ENCODE results near the gene C1orf53.

Gene C1orf53

DNA sequence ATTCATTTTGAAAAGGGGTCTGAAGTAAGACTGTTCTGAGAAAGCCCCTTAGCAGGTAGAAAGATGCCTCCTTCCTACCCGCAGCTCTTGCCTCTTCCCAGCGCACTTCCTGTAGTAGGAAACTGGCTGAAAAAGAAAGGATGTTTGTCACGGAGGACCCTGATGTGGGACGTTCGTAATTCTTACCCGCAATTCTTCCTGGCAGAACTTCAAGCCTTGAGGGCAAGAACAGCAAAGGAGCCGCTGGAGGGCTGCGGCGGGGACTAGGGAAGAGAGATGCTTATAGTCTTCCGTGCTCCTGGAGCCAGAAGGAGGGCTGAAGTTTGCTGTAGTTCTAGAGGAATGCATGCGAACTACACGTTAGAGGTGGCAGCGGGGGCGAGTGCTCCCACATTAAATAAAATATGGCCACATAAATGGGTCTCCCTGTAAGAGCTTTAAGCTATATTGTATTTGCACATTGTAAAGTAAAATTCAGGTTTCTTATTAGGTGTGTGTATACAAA, 6.3 kb downstream of the C1orf53 start:
- no peak for DNase-seq (ENCODE audit: low read depth)

DNA sequence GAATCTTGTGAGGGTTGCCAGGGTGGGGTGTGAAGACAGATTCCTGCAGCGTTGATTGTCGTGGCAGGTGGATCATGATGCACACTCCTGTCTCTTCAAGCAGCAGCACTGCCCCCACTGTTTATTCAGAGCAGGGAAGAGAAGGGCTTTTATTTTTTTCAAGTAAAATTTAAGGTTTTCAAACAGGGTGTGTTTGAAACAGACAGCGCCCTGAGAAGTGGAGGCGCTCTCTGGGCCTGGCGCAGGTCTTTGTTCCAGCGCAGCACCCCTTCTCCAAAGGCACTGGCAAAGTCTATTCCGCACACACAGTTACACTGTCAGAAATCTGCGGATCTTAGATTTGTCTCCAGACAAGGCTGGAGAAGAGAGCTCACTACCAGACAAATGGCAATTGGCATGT, 7.0 kb downstream of the C1orf53 start:
- no peak for DNase-seq (ENCODE audit: low read depth)

DNA sequence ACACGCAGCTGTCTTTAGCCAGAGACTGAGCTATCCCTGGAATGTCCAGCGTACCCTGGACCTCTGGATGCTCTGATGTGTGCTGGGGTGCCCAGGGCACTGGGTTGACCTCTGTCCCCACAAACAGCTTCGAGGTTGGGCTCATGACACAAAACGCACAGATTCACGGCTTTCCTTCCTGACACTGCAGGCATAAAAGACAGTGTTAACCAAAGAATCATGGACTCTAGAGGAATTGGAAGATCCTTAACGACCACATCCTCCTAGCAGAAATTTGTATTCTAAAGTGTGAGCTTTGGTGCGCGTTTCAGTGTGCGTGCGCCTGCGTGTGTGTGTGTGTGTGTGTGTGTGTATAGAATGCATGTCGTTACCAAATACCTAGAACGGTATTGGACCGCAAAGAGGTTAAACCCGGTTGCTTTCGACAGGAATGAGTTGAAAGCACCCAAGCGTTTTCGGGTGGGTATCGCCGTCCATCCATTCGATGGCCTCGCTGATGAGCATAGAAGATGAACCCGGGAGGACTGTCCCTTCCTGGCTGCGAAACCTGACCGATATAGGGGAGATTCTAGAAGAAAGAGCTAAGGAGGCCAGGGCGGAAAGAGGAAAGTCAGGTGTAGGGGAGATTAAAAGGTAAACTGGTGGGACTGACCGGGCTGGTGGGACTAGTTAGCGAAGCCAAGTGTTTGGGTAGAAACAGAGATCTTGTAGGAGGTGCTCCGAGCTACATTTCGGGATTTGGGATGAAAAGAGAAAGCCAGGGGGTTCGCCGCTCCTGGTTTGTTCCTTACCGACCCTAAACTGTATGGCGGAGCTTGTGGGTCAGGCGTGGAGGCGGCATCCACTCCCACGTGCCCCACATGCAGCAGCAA, 7.9 kb downstream of the C1orf53 start:
- DNase-seq (ENCODE audit: low read depth), result no peak

DNA sequence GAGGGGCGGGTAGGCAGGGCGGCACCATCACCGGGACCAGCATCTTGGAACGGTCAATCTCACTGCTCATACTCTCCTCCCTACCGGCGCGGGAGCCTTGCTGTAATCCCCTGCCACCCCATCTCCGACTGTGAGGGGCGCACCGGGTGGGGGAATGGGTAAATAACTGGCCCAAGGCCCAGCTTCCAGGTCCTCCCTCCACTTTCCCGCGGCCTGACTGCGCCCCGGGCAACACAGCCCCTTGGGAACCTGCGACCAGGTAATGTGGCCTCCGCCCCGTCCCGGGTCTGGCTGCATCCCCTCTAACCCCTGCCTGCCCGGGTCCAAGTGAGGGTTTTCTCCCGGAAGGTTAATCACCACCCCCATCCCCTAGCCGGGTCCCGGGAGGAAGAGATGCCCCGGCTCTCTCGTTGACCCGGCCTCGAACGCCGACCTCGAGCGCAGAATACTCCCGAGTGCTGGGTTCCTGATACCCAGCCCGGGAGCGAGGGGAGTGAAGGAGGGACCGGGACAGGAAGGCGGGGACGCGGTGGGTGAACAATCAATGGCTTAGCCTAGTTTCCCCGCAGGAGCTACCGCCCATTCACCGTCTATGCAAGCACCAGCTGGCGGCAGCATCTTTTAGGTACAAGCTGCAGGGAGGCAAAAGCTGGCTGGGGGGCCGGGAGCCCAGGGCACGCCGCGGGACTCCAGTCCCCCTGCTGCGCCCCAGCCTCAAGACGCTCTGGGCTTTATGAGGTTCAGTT, 8.9 kb downstream of the C1orf53 start:
- no peak for DNase-seq (ENCODE audit: low read depth)

DNA sequence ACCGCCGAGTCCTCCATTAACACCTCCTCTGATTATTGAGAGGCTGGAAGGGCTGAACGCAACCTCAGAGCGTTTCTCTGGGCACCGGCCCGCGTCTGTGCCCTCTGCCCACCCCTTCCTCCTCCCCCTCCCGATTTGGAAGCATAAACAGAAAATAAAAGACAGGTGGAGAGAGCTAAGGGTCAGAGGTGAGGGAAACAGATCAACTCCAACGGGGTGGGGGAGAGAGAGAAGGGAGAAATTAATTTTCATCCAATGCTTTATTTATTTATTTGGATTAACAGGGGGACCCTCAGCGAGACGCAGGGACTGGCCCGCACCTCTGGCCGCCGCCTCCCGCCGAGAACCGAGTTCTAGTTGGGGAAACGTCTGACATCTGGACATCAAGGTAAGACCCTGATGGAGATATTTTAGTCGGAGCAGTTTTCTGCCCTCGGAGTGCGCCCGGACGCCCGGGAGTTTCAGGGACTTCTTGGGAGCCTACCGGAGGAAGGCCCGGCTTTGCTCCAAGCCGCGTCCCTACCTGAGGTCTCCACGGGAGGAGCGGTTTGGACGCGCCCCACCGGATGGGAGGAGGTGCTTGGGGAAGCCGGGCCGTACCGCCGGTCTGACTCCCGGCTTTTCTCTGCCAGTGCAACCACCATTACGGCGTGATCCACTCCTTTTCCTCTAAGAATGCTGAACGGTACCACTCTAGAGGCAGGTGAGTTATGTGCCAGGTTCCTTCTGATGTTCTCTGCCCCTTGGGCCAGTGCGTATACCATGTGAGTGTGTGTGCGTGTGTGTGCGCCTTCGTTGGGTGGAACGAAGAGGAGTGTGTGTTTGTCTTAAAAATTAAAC, 9.6 kb downstream of the C1orf53 start:
- DNase-seq (ENCODE audit: low read depth), result no peak

DNA sequence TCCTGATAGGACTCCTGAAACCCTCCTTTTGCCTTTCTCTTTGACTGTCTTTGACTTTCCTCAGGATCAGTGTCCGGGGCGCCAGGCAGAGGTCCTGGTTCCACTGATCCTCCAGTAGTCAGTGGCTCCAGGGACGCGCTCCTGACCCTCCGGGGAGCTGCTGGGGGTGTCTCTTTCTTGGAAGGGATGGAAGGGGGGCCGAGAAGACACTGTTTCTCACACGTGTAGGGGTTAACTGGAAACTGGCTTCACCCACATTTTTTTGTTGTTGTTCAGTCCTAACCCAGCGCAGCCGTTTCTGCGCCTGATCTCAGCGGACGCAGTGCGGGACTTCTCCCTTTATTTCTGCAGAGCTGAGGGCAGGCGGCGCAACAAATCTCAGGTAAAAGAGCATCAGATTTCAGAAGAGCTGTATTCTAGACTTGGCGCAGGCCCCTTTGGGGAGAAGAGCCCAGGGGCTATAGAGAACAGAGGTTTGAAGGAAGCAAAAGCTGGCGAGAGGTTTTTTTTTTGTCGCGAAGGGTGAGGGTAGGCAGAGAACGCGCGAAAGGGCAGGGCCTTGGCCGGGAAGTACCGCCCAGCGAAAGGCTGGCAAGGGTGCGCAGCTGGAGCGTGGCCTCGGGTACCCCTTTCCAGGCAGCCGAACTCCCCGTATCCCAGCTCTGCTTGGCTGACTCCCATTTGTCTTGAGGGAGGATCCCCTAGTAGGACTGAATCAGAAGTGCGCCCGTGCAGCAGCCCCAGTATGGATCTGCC, 10.5 kb downstream of the C1orf53 start:
- DNase-seq (ENCODE audit: low read depth), result no peak

DNA sequence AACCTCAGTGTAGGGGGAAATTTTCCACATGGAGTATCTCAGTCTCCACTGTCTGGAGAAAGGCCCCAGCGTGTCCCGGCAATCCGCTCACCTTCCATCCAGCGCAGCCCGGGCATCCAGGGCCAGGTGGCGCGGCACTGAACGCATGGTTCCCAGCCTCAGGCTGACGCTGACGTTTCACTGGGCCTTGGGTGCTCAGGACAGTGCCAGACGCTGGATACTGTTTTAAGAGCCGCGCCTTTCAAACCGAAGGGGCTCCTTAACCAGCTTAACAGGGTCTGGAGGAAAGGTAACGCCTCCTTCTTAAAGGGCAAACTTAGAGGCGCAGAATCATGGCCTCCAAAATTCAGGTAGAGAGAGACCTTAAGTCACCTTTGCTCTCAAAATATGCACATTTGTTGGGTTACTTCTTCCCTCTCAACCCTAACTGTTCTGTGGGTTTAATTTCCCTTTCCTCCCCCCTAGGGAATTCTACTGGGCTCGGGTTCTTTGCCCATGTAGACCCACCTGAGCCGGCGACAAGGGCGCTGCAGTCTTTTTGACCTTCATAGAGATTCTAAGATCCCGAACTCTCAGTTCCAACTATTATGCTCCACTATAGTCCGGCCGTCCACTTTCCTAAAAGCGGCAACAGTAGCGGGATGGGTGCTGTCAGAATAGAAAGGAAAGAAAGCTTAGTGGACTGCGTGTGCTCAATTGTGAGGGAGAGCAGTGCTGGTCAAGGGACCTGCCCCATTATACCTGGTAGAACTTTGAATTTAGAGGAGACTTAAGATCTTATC, 11.3 kb downstream of the C1orf53 start:
- no peak for DNase-seq (ENCODE audit: low read depth)

DNA sequence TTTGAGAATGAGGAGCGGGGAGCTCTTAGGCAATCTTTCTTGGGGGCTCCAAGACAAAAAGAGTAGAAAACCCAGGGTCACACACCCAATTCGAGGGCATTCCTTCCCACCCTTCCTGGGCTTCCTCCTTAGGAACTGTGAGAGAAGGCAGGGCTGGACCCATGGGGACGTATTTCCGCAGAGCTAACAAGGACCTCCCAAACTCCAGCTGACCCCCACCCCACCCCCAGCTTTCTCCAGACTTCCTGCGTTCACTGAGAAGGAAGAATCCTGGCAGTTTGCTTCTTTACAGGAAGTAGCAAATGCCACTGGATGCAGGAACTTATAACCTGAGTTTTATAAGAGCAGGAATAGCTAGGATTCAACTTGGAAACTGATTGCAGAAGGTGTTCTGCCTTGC, 12.1 kb downstream of the C1orf53 start:
- DNase-seq (ENCODE audit: low read depth), result no peak

DNA sequence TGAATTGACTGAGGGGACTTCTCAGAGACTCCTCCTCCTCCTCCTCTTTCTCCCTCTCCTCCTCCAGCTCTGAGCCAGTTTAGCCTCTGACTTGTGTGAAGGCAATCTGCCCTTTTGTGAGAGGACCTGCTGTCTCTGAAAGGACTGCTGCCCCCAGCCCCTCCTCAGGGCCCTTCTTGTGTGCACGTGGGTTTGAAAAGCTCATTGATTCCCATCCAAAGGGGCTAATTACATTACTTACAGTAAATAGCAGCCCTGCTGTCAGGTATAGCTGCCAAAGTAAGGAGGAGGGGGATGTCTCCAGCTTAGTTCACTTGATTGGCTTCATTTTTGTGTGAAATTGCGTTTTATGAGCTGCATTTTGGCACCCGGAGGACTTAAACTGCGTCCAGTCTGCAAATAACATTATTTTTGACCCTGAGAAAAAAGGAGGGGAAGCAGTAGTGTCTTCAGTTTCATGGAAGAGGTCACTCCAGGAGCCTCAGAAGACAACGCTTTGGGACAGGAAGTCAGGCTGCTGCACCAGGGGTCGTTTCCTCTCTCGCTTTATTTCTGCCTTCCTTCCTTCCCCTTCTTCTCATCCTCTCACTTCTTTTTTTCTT, 12.9 kb downstream of the C1orf53 start:
- DNase-seq (ENCODE audit: low read depth), result no peak

DNA sequence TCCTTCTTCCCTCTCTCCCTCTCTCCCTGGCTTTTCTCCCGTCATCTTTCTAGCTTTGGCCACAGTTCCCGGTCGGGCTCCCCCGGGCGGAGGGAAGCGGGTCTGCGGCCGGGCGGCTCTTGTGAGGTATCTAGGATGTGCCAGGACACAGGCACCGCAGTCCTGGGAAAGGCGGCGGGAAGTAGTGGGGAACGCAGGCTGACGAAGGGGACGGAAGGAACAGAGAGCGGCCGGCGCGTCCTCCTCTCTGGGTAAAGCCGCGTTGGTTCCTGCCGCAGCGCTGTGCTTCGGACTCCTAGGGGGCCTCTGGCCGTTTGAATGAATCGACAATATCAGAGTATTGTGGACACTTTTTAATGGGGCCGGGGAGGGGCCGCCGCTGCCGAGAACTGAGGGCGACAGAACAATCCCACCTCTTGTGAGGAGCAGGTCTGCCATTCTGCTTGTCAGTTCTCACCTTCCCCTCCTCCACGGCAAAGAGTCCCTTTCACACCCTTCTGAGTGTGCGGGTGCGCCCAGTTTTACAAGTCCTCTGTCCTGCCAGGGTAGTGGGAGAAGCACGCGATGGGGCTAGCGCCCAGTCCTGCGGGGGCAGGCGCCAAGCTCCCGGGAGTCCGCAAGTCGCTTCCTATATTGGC, 13.6 kb downstream of the C1orf53 start:
- DNase-seq (ENCODE audit: low read depth), result no peak

DNA sequence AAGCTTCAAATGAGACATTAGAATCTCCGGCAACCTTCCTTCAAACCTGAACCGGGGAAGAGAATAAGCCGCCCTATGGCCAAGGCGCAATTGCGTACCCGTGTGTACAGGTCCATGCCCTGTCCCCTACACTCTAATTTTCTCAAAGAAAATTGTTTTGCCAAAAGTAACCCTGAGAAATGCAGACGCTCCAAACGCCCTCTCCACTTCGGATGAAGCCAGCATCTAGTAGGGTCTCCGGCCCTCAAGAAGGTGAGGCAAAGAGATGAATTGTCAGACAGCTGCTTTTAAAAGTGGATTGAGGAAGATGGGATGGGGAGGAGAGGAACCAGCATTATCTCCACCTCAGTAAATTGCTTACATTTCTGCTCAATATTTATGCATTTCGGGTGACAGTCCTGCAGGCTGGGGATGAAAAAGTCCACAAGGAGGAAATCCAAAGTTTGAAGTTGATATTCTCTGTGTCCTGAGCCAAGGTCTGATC, 14.1 kb downstream of the C1orf53 start:
- no peak for DNase-seq (ENCODE audit: low read depth)

DNA sequence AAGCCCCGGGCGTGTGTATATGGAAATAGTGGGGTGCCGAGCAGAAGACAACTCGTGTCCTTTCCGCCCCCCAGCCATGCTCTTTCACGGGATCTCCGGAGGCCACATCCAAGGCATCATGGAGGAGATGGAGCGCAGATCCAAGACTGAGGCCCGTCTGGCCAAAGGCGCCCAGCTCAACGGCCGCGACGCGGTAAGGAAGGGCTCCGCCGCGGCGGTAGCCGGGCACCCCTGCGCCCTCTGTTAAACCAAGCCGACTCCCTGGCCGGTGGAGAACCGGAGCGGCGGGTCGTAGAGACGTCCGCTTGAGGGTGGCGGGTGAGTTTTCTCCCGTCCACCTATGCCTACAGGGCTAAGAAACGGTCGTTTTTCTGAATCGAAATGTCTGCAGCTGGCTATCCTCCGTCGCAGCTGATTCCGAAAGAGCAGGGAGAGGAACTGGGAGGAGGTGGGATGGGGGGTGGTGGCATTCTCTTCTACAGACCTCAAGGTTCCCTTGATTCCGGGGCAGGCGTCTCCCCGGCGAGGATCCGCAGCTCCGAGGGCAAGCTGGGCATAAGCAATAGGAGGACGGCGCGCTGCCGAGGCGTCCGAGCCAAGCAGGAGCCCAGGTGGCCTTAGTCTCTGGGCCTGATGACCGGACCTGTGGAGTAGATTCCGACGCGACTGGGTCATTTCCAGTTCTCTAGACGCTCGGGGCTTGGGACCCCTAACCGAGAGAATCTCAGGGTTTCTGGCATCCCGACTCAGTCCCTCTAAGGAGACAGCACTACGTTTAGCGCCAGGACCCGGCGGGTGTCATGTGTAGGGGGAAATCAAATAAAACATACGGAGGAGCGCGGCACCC, 15.6 kb downstream of the C1orf53 start:
- no peak for DNase-seq (ENCODE audit: low read depth)

DNA sequence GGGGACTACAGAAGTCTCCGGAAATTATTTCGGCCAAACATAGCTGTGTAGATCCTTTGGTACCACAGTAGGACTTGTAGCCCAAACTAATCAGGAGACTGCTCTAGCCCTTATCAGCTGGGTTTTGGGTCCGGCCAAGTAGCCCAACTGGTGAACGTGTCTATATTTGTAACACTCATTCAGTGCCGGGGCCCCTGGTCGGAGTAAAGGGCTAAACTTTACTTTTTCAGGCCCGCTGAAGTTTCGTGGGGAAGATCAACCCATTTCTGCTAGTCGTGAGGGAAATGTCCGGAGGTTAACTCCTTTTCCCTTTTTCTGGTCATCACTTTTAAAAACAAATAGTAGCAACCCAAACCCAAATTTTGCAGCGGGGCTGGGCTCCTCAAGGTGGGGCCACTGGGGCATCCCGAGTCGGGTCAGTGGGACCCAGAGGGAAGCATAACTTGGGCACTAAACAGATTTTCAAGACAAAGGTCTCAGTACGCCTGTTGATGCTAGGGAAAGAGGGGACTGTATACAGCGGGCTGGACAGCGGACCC, 16.4 kb downstream of the C1orf53 start:
- no peak for DNase-seq (ENCODE audit: low read depth)

DNA sequence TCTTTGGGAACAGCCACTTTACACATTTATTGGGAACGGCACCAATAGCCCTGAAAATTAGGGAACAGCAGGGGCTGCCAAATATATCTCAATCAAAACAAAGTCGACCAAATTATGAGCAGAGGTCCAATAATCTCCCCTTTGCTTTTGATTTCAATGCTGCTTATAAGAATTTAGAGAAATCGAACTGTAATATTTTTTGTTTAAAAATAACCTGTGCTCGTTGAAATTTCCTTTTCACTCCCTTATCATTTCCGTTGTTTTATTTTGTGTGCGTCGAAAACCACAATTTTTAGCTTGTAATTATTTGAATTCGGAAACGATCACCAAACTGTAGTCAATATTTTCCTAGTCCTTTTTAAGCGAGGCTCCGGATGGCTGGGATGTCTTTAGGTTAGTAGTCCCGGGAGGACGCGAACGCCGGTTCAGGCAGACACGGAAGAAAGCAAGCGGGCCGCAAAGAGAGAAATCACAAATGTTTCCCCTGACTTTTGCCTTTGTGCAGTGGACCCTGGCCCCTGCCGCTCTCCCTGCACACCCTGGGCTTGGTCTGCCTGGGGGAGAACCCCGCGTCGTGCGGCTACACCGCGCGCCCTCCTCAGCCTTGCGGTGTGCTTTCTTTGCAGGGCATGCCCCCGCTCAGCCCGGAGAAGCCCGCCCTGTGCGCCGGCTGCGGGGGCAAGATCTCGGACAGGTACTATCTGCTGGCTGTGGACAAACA, 17.1 kb downstream of the C1orf53 start:
- DNase-seq (ENCODE audit: low read depth), result no peak

DNA sequence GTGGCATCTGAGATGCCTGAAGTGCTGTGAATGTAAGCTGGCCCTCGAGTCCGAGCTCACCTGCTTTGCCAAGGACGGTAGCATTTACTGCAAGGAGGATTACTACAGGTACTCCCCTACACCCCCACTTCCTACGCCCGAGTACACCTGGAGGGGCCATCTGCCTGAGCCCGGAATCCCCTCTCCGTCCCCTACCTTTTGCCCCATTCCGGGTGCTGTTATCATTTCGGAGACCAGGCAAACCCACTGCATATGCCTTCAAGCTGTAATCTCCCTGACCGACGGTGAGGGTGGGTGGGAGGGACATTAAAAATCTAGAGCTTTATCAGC, 17.6 kb downstream of the C1orf53 start:
- DNase-seq (ENCODE audit: low read depth), result no peak

DNA sequence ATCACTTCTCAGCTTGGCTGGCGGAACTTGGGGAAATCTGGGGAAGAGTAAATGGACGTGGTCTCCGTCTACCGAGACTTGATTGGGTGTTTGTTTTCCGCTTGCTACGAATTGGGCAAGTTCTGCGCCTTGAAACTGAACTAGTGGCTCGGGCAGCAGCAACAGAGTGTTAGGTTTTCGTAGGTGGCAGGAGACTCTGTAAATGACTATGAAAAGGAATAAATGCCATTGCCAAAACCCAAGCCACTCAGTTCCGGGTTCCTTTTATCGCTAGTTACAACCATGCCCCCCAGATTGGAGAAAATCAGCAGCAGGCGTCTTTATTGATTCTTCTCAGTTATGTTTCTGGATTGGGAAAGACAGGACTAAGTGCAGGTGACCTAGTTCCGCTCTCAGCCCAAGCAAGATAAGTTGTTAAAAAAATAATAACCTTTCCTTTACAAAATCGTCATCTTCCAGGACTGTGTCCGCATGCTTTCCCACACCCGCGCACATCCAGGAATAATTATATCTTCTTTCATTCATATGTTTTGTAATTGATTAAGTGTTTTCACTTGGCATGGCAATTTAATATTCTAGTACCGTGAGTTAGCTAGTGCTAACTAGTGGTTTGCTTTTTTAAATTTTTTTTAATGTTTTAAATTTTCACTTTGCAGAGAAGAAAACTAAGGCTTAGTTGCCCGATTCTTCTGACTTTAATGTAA, 18.1 kb downstream of the C1orf53 start:
- no peak for DNase-seq (ENCODE audit: low read depth)
